LHCN-M2 (cell line): ENCODE data around the gene GRAP. TPM values are rescaled to one million over a fixed set of nuclear protein-coding genes. Genes with fewer than 3 reads are reported as not detected.
"Not testable (repeated sequence)": the region's sequence is repeated elsewhere in the genome, so short reads cannot be mapped to it uniquely, and the experiment has no call there.

Source experiments
- DNase-seq: peaks from one replicate; pipeline ENCODE4 v3.0.0-alpha.2; 2012; ENCODE audit warnings: low read depth
- polyA plus RNA-seq: library from polyadenylated mRNA; unstranded; fragments of >200 nt; gene quantifications from one replicate; pipeline ENCODE4 v1.2.1, GENCODE V29; 2012; ENCODE audit warnings: missing spikeins
- total RNA-seq: library from RNA; depleted of rRNA; stranded (reverse); fragments of >200 nt; gene quantifications from 2 replicates; pipeline ENCODE4 v1.2.3, GENCODE V29; 2014; rRNA removed

GRAP gene
- total RNA-seq: 0.19 TPM in 1 of 2 replicates, not detected in the other
- 0.10 TPM for polyA plus RNA-seq

DNA sequence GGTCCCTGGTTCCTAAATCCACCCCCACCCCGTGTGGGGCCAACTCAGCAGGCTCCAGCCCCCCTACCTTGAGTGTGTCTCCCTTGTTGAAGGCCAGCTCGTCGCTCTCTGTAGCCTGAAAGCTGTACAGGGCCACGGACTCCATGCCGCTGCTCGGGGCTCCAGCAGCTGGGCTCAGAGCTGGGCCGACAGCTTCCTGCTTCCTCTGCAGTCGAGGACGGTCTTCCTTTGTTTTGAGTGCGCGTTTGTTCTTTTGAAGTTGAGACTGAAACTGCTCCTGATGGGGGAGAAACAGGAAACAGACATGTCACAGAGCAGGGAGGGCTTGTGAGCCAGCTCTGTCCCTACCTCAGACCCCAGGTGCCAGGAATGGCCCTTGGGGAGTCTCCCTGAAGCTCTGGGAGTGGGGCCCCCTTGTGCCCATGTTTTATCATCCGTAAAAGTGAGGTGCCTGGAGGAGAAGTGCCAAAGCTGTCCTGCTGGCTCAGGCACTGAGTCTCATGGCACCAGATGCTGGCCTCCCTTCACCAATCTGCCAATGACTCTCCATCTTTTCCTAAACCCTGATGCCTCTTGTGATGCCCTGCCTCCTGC lies at the start of gene GRAP:
Gene GRAP (minus strand): TSS at position 176 of the 594 bp plus-strand sequence. CDS start 31 bp downstream, at position 145.
- DNase-seq: not testable (repeated sequence)

- not testable (repeated sequence) for DNase-seq
Measured at GRCh38 chr17:19093684-19094438, 47.1 kb upstream of the GRAP start.

DNA sequence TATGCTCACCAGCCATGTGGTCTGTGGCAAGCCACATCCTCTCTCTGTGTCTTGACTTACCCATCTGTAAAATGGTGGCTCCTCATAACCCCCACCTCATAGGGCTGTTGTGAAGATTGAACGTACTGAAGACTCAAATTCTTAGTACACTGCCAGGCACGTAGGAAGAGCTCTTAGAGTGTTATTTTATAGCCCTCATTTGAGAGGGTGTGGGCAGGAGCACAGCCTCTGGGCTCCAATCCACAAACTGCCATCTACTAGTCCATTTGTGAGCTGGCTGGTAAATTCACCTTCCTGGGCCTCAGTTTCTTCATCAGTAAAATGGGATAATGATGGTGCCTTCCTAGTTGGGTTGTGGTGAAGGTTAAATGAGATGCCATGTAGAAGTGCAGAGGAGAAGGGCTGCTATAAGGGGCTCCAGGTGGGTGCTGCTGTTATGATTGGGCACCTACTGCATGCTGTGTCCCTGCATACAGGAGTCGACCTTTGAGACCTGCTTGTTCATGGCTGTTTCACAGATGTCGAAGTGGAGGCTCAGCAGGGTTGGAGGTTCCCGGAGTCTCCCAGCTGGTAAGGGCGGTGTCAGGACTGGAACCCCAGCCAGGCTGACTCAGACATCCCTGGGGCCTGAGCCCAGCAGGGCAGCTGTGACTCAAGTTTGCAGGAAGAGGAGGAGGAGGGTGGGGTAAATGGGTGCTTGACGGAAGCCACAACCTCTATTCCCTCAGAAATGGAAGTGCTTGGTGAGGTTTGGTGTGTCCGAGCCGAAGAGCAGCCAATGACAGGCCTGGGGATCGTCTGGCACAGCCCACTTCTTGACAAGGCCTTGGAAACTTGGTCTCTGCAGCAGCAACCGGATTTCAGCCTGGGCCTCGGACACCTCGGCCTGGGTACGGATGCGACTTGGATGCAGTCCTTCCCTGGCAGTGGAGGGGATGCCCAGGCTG lies 46.3 kb upstream of the GRAP start:
- peak; percentile 20 for DNase-seq

DNA sequence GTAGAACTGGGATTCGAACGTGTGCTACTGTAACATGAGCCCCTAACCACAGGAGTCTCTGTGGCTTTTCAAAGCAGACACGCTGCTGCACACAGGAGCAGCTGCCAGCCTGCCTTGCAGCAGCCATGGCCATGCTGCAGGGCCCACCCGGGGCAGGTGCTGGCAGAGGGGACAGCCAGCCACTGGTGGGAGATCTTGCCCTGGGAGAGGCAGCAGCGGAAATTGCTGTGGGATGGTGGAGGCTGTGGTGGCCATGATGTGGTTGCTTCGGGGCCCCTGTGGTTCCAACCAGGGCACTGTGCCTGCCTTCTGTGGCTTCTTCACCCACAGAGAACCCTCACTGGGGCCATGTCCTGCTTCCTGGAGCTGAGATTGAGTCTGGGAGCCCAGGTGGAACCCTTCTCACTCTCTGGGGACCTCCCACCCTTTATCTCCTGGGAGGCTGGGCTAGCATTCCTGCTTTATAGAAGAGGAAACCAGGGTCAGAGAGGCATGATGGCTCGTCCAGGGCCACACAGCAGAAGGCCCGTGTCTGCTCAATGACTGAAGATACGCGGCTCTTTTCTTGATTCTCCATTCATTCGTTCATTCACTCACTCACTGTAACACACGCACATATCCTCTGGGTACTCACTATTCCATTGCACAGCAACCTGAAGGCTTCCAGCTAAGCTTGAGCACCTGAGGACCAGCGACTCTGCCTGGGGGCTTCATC lies 43.5 kb upstream of the GRAP start:
- not testable (repeated sequence) for DNase-seq

- not testable (repeated sequence) for DNase-seq
Measured at GRCh38 chr17:19088804-19089685, 42.3 kb upstream of the GRAP start.

DNA sequence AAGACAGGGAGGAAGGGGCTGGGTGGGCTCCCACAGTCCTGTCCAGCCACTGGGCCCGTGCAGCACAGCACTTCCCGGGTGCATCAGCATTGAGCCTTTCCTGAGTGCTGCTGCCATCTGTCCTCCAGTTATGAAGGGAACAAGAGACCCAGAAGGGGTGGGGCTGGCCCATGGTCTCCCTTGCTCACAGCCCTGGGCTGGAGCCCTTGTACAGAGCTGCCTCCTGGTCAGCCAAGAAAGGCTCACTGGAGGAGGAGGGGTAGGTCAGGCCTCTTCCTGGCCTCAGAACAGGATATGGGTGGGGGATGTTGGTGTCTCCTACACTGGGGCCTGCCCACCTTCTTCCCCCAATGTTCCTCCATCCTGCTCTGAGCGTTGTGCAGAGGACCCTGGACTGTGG lies 30.6 kb upstream of the GRAP start:
- not testable (repeated sequence) for DNase-seq

GRCh38 chr17:19076398-19077192 lies 29.8 kb upstream of the GRAP start:
- not testable (repeated sequence) for DNase-seq

- DNase-seq: not testable (repeated sequence)
Measured at GRCh38 chr17:19070318-19071168, 23.8 kb upstream of the GRAP start.

- not testable (repeated sequence) for DNase-seq
Measured at GRCh38 chr17:19064378-19064777, 17.6 kb upstream of the GRAP start.

- DNase-seq: not testable (repeated sequence)
Measured at GRCh38 chr17:19063326-19063956, 16.7 kb upstream of the GRAP start.

- DNase-seq: not testable (repeated sequence)
Measured at GRCh38 chr17:19062718-19063325, 16.1 kb upstream of the GRAP start.

DNA sequence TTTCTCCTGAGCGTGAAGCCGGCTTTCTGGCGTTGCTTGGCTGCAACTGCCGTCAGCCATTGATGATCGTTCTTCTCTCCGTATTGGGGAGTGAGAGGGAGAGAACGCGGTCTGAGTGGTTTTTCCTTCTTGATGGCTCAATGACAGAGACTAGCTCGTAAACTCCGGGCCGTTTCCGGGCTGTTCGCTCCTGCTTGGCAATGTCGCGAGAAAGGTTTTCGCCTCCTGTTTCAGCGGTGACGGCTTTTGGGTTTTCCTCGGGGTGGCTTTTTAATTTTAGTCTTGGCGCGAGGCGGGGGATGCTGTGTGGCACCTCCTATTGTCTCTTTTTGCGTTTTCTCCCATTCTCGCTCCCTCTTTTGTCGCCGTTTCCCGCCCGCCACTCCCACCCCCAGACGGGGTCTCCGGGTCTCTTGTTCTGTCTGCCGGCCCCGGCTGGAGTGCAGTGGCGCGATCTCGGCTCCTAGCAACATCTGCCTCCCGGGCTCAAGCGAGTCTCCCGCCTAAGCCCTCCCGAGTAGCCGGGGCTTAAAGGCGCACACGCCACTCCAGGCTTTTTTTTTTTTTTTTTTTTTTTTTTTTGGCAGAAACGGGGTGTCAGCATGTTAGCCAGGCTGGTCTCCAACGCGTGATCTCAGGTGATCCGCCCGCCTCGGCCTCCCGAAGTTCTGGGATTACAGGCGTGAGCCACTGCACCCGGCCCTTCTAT lies 15.4 kb upstream of the GRAP start:
- not testable (repeated sequence) for DNase-seq

DNA sequence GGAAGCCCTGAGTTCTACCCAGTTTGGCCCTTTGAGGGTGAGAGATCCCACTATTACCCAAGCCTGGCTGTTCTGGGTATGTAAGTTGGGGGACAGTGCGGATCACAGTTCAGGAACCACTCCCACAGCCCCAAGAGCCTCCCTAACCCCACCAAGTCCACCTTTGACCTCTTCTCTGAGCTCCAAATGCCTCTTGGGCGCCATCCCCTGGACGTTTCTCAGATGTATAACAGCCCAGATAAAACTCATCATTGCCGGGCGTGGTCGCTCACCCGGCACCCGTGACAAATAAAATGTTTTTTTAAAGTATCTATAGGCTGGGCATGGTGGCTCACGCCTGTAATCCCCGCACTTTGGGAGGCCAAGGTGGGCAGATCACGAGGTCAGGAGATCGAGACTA lies 8.7 kb upstream of the GRAP start:
- DNase-seq: not testable (repeated sequence)

GRCh38 chr17:19048826-19049225 lies 2.1 kb upstream of the GRAP start:
- DNase-seq: not testable (repeated sequence)

DNA sequence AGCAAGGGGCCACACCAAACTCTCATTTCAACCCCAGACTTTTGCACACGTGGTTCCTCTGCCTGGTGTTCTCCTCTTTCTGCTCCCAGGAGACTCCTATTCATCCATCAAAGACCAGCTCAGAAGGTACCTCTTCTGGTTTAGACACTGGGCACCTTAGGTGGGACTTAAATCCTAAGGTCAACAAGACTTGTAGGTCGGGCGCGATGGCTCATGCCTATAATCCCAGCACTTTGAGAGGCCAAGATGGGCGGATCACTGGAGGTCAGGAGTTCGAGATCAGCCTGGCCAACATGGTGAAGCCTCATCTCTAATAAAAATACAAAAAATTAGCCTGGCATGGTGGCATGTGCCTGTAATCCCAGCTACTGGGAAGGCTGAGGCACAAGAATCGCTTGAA lies 753 bp upstream of the GRAP start:
- not testable (repeated sequence) for DNase-seq

DNA sequence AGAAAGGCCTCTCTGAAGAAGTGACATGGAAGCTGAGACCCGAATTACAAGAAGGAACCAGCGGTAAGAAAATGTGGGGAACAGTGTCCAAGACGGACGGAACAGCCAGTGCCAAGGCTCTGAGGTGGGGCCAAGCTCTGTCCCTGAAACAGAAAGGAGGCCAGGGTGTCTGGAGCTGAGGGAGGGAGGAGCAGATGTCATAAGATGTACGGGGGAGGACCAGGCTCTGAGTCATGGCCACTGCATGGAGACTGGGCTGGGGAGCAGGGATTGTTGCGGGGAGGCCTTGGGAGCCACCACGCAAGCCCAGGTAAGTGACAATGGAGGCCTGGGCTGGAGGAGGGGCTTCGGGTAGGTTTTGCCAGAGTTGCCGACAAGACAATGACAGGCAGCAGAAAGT lies 2.1 kb downstream of the GRAP start:
- not testable (repeated sequence) for DNase-seq

- not testable (repeated sequence) for DNase-seq
Measured at GRCh38 chr17:19043032-19043431, 3.7 kb downstream of the GRAP start.
